ENCODE results near the gene MMP10. TPM values are rescaled to one million over a fixed set of nuclear protein-coding genes. Genes with fewer than 3 reads are reported as not detected.
A peak's percentile ranks its signal among the peaks of the same experiment; 100 is the strongest.

Gene MMP10
- total and polyA plus RNA-seq, 2 experiments from 2014 or later = 0.10 TPM; not detected in 1

DNA sequence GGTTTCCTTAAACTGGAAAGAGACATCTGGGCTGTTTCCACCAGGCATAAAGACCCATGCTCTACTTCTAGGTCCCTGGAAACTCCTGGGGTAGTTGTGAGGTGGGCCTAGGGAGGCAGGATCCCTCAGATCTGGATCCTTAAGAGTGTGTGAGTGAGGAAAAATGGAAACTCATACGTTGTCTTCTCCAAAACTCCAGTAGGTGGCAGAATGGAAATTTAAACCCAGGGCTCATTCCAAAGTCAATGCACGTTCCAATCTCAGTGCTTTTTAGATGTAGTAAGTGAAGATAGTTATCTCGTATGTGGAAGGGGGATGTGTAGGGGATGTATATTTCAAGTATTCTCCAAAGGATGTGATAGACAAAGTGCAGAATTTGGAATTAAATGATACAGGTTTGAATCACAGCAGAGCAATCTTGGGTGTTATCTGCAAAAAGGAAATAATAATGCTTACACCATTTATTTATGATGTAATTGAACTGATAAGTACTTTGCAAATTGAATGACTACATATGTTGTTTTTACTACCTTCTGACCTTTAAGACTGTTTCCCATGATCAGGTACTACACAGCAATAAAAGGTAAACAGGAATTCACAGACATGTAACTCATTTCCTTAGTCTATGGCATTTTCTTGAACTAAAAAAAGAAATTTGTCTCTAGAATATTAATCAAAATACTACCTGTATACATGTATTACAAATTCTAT, 30.7 kb upstream of the MMP10 start:
- Histone ChIP-seq H3K27ac (ENCODE audit: low read depth) (no peak overlapping the region), H3K4me2 (no peak overlapping the region), H3K36me3 (ENCODE audit: insufficient read depth) (no peaks in the 10 kb centered on the region), H3K4me3 (no peak overlapping the region), H3K4me1 (ENCODE audit: insufficient read depth) (peaks cover 14% of the 10 kb centered on the region; the same call in 1 of the 2 replicates), H3K9me2 (ENCODE audit: insufficient read depth) (0 out of 2 replicates have a peak, but pooled peaks cover 3% of the 10 kb centered on the region), H3K27me3 (ENCODE audit: insufficient read depth) (no peaks in the 10 kb centered on the region), H4K20me1 (replicated peaks; ENCODE audit: insufficient read depth) (no peaks in the 10 kb centered on the region), H3F3A (replicated peaks; ENCODE audit: low read depth) (no peaks in the 10 kb centered on the region), H3K79me2 (replicated peaks; ENCODE audit: insufficient read depth) (no peaks in the 10 kb centered on the region), H2AFZ (no peak overlapping the region)
- Mint-ChIP-seq H3K27me3 (ENCODE audit: insufficient read depth, low read depth, poor library complexity) (no peaks in the 10 kb centered on the region), H3K4me1 (peaks cover 6% of the 10 kb centered on the region; the same call in 2 of the 3 replicates), H3K27ac (no peak overlapping the region), H3K9me3 (peaks cover 3% of the 10 kb centered on the region; the same call in 1 of the 3 replicates), H3K4me3 (no peak overlapping the region), H3K36me3 (ENCODE audit: low read depth) (no peaks in the 10 kb centered on the region)
- ATAC-seq (peak; percentile 53), DNase-seq (ENCODE audit: low spot score) (peak; percentile 71)
- no peak for TF ChIP-seq EZH2phosphoT487 (IDR thresholded peaks at IDR 0.05; ENCODE audit: unreplicated experiment)
- TF ChIP-seq, protein P1, sequence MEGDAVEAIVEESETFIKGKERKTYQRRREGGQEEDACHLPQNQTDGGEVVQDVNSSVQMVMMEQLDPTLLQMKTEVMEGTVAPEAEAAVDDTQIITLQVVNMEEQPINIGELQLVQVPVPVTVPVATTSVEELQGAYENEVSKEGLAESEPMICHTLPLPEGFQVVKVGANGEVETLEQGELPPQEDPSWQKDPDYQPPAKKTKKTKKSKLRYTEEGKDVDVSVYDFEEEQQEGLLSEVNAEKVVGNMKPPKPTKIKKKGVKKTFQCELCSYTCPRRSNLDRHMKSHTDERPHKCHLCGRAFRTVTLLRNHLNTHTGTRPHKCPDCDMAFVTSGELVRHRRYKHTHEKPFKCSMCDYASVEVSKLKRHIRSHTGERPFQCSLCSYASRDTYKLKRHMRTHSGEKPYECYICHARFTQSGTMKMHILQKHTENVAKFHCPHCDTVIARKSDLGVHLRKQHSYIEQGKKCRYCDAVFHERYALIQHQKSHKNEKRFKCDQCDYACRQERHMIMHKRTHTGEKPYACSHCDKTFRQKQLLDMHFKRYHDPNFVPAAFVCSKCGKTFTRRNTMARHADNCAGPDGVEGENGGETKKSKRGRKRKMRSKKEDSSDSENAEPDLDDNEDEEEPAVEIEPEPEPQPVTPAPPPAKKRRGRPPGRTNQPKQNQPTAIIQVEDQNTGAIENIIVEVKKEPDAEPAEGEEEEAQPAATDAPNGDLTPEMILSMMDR (conservative IDR thresholded peaks at IDR 0.05; ENCODE audit: low read depth in 2 of 2) = peak; percentile 59 to 60

GRCh38 chr11:102809971-102810370, 29.5 kb upstream of the MMP10 start:
- DNase-seq (ENCODE audit: low spot score) (no peak), ATAC-seq (no peak)
- no peak overlapping the region for H2AFZ ChIP-seq
- H3K4me1 ChIP-seq (ENCODE audit: insufficient read depth) = peaks cover 18% of the 10 kb centered on the region; the same call in 1 of the 2 replicates
- H3K36me3 ChIP-seq (ENCODE audit: insufficient read depth) = no peaks in the 10 kb centered on the region
- Mint-ChIP-seq H3K36me3 (ENCODE audit: low read depth) (no peaks in the 10 kb centered on the region), H3K27me3 (ENCODE audit: insufficient read depth, low read depth, poor library complexity) (no peaks in the 10 kb centered on the region), H3K4me3 (no peak overlapping the region), H3K4me1 (peaks cover 6% of the 10 kb centered on the region; the same call in 2 of the 3 replicates), H3K9me3 (no peaks in the 10 kb centered on the region), H3K27ac (no peak overlapping the region)
- no peaks in the 10 kb centered on the region for H4K20me1 ChIP-seq (replicated peaks; ENCODE audit: insufficient read depth)
- H3K4me2 ChIP-seq = no peak overlapping the region
- no peak overlapping the region for H3K4me3 ChIP-seq
- no peaks in the 10 kb centered on the region for H3F3A ChIP-seq (replicated peaks; ENCODE audit: low read depth)
- H3K27ac ChIP-seq (ENCODE audit: low read depth) = no peak overlapping the region
- no peaks in the 10 kb centered on the region for H3K79me2 ChIP-seq (replicated peaks; ENCODE audit: insufficient read depth)
- 0 out of 2 replicates have a peak, but pooled peaks cover 3% of the 10 kb centered on the region for H3K9me2 ChIP-seq (ENCODE audit: insufficient read depth)
- no peaks in the 10 kb centered on the region for H3K27me3 ChIP-seq (ENCODE audit: insufficient read depth)
- TF ChIP-seq EZH2phosphoT487 (IDR thresholded peaks at IDR 0.05; ENCODE audit: unreplicated experiment) = no peak

DNA sequence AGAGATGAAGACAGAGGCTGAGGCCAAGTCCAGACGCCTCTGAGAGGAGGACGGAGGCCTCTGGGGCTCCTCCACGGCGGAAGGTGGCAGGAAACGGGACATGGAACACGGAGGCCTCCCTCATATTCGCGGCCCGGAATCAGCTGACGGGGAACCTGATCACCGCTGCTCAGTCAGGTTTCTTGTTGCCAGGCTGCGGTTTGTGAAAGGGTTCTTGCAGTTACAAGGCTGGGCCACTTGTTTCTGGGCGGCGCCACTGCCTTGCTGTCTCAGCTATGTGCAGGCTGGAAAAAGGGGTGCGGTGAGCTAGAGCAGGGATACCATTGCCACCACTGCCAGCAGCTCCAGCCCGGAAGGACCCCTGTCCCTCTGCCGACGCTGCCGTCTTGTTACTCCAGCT, 27.5 kb upstream of the MMP10 start:
- peak overlapping the region; percentile 78 for H3K27ac Mint-ChIP-seq
- DNase-seq (ENCODE audit: low spot score) (peak; percentile 95), ATAC-seq (peak; percentile 99)
- H3K4me2 ChIP-seq = peak overlapping the region; percentile 61
- H3K9me3 Mint-ChIP-seq = no peaks in the 10 kb centered on the region
- peaks cover 18% of the 10 kb centered on the region; the same call in 1 of the 2 replicates for H3K4me1 ChIP-seq (ENCODE audit: insufficient read depth)
- TF ChIP-seq JUNB (IDR thresholded peaks at IDR 0.05; ENCODE audit: unreplicated experiment) (no peak), CREB1 (CRISPR knock-in tag; IDR thresholded peaks at IDR 0.05; ENCODE audit: low read depth) (0 out of 2 replicates have a peak, but pooled peaks have one; percentile 20)
- TF ChIP-seq, protein P1 (conservative IDR thresholded peaks at IDR 0.05; ENCODE audit: low read depth in 2 of 2) = peak; percentile 53 to 79
- peaks cover 6% of the 10 kb centered on the region; the same call in 2 of the 3 replicates for H3K4me1 Mint-ChIP-seq
- H3K9me2 ChIP-seq (ENCODE audit: insufficient read depth) = no peaks in the 10 kb centered on the region
- no peak overlapping the region for H3K27ac ChIP-seq (ENCODE audit: low read depth)
- no peaks in the 10 kb centered on the region for H4K20me1 ChIP-seq (replicated peaks; ENCODE audit: insufficient read depth)
- H3K4me3 Mint-ChIP-seq = peak overlapping the region; percentile 63
- no peaks in the 10 kb centered on the region for H3K36me3 ChIP-seq (ENCODE audit: insufficient read depth)
- no peaks in the 10 kb centered on the region for H3F3A ChIP-seq (replicated peaks; ENCODE audit: low read depth)
- H3K27me3 ChIP-seq (ENCODE audit: insufficient read depth) = no peaks in the 10 kb centered on the region
- no peaks in the 10 kb centered on the region for H3K27me3 Mint-ChIP-seq (ENCODE audit: insufficient read depth, low read depth, poor library complexity)
- H3K36me3 Mint-ChIP-seq (ENCODE audit: low read depth) = no peaks in the 10 kb centered on the region
- H2AFZ ChIP-seq = peak overlapping the region; percentile 95
- H3K4me3 ChIP-seq = peak overlapping the region; percentile 38
- H3K79me2 ChIP-seq (replicated peaks; ENCODE audit: insufficient read depth) = no peaks in the 10 kb centered on the region

Data from GM23338 (cell line).